ENCODE results near the gene SUPT20HL1. TPM values are rescaled to one million over a fixed set of nuclear protein-coding genes. Genes with fewer than 3 reads are reported as not detected.
"Not testable (repeated sequence)": the region's sequence is repeated elsewhere in the genome, so short reads cannot be mapped to it uniquely, and the experiment has no call there.

SUPT20HL1 gene
- total RNA-seq, 1 donor from 2014 or later, result 0.12 TPM

DNA sequence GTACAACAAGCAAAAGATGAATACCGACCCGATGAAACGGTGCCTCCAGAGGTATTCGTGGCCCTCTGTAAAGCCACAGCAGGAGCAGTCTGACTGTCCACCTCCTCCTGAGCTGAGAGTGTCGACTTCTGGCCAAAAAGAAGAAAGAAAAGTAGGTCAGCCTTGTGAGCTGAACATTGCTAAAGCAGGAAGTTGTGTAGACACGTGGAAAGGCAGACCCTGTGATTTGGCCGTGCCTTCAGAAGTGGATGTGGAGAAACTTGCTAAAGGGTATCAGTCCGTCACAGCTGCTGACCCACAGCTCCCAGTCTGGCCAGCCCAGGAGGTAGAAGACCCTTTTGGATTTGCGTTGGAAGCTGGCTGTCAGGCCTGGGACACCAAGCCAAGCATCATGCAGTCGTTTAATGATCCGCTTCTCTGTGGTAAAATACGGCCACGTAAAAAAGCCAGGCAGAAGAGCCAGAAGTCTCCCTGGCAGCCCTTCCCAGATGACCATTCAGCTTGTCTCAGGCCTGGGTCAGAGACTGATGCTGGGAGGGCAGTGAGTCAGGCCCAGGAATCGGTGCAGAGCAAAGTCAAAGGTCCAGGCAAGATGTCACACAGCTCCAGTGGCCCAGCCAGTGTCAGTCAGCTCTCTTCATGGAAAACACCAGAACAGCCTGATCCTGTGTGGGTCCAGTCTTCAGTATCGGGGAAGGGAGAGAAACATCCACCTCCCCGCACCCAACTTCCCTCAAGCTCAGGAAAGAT is 3.2 kb downstream of the SUPT20HL1 start:
- not testable (repeated sequence) for DNase-seq (ENCODE audit: low spot score)

DNA sequence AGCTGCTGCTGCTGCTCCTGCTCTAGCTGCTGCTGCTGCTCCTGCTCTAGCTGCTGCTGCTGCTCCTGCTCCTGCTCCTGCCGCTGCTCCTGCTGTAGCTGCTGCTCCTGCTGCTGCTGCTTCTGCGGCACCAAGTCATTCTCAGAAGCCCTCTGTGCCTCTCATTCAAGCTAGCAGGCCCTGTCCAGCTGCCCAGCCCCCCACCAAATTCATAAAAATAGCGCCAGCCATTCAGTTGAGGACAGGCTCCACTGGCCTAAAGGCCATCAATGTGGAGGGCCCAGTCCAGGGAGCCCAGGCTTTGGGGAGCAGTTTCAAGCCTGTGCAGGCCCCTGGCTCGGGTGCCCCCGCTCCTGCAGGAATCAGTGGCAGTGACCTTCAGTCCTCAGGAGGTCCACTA is 3.9 kb downstream of the SUPT20HL1 start:
- DNase-seq (ENCODE audit: low spot score), result no peak

DNA sequence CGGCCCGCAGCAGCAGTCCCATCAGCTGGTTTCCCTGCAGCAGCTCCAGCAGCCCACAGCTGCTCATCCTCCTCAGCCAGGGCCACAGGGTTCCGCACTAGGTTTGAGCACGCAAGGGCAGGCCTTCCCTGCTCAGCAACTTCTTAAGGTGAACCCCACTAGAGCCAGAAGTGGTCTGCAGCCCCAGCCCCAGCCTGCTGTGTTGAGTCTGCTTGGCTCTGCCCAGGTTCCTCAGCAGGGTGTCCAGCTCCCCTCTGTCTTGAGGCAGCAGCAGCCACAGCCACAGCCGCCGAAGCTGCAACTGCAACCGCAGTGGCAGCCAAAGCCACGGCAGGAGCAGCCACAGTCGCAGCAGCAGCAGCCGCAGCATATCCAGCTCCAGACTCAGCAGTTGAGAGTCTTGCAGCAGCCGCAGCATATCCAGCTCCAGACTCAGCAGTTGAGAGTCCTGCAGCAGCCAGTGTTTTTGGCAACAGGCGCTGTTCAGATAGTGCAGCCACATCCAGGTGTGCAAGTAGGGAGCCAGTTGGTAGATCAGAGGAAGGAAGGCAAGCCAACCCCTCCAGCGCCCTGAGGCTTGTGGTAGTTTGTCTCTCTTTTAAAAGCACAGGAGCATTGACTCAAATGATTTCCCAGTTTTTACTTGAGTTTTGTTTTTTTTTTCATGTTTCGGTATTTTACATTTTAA is 4.6 kb downstream of the SUPT20HL1 start:
- no peak for DNase-seq (ENCODE audit: low spot score)

DNA sequence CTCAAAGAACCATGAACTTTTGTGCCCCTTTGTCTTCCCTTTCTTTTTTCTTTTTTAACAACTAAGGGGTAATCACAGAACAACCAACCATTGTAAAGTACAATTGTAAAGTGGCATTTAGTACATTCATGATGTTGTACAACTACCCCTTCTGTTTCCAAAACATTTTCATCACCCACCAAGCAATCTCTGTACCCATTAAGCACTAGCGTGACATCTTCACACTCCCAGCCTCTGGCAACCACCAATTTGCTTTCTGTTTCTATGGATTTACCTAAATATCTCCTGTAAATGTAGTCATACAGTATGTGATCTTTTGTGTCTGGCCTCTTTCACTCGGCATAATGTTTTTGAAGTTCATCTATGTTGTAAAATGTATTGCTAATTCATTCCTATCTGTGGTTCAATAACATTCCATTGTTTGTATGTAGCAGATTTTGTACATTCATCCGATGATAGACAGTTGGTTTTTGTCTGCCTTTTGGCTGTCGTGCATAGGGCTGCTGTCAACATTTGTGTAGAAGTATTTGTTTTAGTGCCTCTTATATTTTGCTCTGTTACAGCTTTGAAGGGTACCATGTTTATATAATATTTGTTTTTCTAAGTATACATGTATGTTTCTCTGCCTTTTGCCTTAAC is 6.4 kb downstream of the SUPT20HL1 start:
- DNase-seq (ENCODE audit: low spot score), result not testable (repeated sequence)

DNA sequence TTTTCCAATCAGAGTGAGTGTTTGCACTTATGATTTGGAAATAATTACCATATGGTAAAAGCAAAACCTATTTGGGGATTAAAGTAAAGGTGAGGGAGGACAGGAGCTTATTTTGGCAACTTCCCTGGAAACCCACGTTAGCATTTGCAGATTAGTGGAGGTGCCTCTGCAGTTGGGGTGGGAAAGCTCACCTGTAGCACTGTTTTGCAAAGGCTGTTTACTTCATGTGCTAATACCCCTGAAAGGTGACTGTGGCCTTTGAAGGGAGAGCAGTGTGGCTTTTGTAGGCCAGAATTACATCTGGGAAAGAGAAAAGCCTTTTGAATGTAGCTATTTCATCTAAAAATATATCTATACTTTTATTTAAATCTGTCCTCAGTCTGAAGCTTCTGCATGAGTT is 9.4 kb downstream of the SUPT20HL1 start:
- no peak for DNase-seq (ENCODE audit: low spot score)

DNA sequence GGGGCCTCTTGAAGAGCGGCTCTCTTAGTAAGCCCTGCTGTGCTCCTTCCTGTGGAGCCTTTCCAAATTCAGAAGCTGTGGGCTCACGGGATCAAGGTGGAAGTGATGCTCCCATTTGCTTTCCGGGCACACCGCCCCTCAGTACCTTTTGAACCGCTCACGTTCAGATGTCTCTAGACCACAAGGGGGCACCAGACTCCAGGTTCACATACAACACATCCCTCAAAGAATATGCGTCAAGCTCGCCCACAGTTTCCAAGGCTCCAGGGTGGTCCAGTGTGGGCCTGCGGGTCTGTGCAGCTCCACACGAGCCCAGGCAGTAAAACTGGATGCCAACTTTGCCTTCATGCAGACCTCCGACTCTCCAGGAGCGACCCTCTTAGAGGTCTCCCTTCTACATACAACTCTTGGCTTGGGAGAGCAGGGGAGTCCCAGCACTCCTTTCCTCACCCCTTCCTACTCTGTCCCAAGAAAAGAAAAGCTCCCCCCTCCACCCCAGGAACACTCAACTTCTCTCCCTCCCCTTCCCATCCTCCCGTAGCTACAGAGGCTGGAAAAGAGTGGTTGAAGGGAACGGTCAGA is 11.0 kb downstream of the SUPT20HL1 start:
- peak; percentile 63 for DNase-seq (ENCODE audit: low spot score)

DNA sequence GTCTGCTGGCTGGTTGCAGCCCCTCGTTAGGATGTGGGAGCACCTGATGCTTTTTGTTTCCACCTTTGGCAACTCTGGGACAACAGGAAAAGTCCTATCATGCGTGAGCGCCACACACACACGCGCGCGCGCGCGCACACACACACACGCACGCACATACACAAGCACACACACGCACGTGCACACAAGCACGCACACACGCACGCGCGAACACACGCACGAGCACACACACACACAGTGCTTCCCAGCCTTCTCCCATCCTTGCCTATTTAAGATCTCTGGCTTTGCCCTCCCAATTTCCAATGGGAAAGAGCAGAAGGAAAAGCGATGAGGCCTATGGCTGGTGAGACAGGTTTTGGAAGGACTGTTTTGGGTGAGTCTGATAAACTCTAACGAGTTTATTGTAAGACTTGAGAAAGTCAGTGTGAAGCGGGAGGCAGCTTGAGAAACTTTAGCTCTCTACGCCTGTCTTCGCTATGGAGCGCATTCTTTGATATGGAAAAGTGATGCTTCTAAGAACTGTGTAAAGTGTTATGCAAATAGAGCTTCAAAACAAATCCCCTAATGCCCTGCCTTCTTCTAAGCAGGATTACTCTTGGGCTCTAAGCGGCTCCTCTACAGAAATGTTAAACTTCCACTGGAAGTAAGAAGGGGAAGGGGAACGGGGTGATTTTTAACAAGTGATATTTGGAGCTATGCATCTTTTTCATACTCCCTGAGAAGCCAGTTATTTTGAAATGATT is 11.8 kb downstream of the SUPT20HL1 start:
- no peak for DNase-seq (ENCODE audit: low spot score)

DNA sequence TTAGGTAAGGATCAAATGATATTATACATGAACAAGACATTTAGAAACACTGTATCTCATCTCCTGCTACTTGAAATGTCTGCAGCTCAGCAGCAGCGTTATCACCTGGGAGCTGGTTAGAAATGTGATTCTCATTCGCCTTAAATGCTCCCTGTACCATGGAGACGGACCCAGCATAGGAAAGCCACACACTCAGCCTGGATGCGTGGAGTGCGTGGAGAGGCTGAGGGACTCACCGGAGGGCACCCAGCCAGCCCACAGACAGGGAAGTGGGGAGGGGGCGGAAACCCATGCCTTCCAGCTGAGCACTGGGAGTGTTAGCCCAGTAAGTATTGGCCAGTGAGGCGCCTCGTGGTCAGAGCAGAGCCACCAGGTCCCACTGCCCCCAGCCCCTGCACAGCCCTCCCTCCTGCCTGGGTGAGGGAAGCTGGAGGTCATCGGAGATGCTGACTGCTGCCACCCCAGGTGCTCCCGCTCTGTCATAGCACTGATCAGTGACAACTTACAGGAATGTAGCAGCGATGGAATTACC is 15.2 kb downstream of the SUPT20HL1 start:
- no peak for DNase-seq (ENCODE audit: low spot score)

DNA sequence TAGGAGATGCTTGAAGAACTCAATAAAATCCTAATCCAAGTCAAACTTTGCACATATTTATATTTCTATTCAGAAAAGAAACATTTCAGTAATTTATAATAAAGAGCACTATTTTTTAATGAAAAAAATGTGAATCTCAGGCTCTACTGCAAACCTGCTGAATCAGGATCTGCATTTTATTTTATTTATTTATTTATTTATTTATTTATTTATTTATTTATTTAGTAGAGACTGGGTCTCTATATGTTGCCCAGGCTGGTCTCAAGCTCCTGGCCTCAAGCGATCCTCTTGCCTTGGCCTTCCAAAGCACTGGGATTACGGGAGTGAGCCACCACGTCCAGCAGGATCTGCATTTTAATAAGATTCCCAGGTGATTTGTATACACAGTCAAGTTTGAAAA is 16.0 kb downstream of the SUPT20HL1 start:
- DNase-seq (ENCODE audit: low spot score), result no peak

DNA sequence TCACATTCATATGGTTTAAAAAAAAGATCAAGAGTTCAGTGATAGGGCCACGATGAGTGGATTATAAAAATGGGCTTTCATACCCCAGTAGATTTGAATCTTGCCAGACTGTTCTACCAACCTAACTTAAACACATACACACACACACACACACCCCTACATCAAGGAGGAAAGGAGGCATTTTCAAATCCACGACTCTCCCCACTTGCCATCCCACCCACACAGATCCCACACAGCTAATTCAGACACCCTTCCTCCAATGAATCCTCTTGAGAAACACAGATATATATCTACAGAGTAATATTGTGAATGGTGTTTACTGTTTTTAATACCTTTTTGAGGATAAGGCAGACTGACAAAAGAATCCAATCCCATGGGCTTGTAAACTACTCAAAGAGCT is 16.8 kb downstream of the SUPT20HL1 start:
- no peak for DNase-seq (ENCODE audit: low spot score)

DNA sequence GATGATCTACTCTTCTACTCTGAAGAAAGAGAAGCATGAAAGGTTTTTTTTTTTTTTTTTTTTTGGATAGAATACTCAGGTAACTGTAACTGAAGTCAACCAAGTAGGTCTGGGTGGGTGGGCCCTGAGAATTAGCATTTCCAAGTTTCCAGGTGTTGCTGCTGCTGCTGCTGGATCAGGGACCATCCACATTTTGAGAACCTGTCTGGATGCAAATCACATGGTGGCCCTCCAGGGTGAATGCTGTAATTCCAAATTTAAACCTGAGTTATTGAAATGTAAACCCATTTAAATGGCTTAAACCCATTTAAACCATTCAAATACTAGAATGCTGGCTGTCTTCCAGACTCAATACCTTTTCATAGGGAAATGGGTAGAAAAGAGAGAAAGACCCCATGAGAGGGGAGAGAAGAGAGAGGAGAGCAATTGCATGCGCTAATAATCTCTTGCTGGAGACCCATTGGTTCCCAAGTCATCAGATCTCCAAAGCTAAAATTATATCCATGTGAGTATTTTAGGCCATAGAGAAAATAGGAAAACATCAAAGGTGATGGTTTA is 17.6 kb downstream of the SUPT20HL1 start:
- DNase-seq (ENCODE audit: low spot score), result no peak

DNA sequence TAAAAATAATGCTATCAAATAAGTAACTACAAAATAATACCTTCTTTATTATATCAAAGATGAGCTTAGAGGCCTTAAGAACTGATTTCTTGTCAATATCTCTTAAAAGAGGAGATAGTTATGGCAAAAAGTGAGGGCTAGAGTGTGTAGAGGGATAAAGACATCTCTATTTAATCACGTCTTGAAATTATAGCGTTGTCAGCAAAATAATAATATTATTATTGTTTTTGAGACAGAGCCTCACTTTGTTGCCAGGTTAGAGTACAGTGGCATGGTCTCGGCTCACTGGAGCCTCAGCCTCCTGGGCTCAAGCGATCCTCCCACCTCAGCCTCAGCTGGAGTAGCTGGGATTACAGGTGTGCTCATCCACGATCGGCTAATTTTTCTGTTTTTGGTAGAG is 18.3 kb downstream of the SUPT20HL1 start:
- no peak for DNase-seq (ENCODE audit: low spot score)

DNA sequence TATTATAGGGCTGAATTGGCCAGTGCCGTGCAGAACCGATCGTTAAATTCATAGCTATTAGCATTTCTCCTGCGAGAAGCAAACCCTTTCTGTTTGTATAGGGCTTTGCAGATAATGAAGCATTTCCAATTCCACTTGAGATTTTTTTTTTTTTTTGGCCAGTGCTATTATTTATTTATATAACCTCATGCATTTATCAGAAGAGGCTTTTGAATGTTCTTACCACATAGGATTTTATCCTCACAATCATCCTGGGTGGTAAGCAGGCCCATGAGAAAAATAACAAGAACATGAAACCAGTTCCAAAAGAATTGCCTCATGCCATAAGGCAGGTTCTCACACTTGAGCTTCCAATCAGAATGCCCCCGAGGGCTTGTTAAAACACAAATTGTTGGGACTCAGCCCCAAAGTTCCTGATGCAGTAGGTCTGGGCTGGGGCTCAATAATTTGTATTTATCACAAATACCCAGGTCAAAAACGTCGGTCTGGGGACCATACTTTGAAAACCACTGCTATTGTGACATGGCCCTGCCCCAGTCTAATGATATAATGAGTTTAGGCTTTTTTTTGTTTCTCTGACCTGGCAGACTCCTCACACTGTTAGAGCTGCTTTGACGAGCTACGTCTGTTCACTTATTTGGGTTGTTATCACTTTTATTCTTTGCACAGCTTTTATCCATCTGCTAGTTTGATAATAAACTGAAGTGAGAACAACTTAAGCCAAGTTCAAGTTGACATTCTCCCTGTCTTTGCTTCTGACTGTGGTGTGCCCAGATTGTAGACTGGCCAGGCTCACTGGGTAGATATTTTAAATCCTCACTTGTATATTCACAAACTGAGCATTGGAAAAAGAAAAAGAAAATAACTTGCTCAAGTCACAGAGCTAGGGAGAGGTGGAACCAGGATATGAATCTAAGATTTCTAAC is 20.1 kb downstream of the SUPT20HL1 start:
- no peak for DNase-seq (ENCODE audit: low spot score)

DNA sequence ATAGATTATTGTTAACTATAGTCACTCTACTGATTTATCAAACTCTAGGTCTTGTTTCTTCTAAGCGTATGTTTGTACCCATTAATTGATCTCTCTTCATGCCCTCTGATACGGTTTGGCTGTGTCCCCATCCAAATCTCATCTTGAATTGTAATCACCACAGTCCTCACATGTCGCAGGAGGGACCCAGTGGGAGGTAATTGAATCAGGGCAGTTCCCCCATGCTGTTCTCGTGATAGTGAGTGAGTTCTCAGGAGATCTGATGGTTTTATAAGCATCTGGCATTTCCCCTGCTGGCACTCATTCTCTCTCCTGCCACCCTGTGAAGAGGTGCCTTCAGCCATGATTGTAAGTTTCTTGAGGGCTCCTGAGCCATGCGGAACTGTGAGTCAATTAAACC is 21.9 kb downstream of the SUPT20HL1 start:
- DNase-seq (ENCODE audit: low spot score), result not testable (repeated sequence)

DNA sequence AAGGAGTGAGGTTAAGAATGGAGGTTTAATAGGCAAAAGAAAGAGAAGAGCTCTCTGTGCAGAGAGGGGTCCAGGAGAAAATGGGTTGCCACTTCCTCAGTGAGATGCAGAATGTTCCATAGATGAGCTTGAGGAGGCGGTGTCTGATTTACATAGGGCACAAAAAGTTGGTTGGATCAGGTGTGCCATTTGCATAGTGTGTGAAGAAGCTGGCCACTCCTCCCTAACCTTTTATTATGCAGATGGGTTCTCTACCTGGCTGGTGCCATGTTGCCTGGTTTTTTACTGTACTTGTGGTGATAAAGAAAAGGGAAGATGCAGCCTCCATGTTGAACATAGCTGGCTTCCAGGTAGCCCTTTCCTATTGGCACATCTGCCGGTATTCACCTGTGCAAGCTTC is 27.3 kb downstream of the SUPT20HL1 start:
- DNase-seq (ENCODE audit: low spot score), result no peak

DNA sequence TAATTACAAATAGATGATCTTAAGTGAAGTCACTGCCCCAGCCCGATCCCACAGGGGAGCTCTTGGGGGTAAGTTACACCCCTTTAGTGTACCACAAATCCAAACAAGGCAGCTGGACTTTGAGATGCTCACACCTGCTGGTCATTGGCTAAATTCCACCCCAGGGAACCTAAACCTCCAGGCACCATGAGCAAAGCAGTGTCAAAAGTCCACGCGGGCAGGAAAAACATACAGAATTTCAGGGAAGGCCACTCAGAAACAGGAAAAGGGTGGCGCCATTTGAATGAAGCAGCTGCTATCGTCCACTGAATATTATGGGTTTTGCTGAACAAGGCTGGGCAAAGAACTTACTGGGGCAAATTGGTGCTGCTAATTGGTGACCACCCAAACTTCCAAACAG is 30.9 kb downstream of the SUPT20HL1 start:
- no peak for DNase-seq (ENCODE audit: low spot score)

DNA sequence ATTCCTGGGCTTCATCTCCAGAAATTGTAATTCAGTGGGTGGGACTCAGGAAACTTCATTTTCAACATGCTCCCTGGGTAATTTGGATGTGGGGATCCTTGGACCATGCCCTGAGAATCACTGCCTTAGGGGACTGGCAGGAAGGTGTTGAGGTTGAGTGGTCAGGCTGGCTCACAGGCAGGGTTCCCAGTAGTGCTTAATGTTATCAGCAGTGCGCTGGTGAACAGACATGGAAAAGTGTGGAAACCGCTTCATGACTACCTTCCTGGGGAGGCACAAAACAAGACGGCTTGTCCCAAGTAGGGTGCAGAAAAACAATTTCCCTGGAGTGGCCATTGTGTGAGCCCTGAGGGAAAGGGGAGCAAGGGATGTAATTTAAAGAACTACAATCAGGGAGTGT is 31.4 kb downstream of the SUPT20HL1 start:
- DNase-seq (ENCODE audit: low spot score), result no peak

DNA sequence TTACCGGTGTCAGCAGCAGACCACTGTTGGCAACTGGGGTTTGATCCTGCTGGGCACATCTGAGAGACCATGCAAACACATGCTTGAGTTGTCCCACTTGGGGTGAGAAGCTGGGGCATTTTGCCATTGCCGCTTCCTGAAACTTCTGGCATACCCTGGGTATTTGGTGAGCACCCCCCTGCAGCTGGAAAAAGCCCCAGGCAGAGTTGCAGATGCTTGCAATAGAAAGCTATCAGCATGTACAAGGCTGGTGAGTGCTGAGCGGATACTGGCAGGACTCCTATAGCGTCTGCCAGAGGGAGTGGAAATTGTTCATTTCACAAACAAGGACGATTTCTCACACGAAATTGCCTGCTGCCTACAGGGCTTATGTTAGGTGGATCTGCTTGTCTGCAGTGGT is 32.3 kb downstream of the SUPT20HL1 start:
- no peak for DNase-seq (ENCODE audit: low spot score)

DNA sequence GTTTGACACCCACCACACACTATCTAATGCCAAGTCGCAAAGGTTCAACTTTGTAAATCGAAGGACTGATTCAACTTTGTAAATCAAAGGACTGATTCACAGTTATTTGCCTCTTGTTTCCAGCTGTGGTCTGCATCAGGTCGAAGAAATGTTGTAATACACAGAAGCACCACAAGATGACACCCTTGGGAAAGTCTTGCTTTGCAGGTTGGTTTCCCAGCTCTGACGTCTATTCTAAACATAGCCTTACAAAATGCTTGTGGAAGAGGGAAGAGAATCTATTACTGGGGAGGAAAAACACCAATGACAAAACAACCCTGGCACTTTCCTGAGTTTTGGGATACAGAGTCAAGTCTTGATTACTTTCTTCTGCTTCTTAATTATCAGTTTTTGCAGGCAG is 35.3 kb downstream of the SUPT20HL1 start:
- DNase-seq (ENCODE audit: low spot score), result peak; percentile 63

DNA sequence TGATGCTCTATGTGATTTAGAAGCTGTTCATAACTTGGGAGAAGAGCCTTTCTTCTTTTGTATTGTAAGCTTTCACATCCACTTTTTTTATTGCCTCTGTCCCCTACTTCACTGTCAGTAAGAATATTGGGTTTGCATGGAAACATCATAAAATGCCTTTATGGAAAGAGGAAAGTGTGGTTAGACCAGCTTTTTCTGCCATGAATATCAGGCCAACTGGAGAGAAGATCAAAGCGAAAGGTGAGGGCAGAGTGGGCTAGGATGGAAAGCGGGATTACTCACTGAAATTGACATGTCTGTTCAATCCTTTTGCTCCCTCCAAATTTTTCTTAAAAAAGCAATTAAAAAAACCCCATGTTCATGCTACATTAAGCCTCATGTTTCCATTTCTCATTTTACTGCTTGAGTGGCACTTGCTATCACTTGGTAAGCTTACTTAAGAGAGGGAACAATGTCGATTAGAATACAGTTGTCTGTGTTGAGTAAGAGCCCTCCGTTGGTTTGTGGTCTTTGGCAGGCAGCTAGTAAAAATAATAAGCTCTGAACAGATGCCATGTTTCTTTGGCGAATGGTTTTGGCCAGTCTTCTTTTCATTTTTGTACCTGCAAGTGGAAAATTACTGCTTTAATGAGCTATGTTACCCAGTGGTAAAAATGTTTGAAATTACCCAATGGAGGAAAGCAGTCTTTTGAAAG is 35.9 kb downstream of the SUPT20HL1 start:
- DNase-seq (ENCODE audit: low spot score), result no peak

Data from mucosa of gallbladder (tissue), 1 donor.